IMR-90 (cell line): ENCODE measurements around the gene KAZN.

Source experiments
- CEBPB ChIP-seq: IDR thresholded peaks from 2 replicates; pipeline ENCODE4 v1.6.1; 2012; ENCODE audit warnings: low read depth, low read length, improper control_type of control experiment
- CHD1 ChIP-seq: IDR thresholded peaks from 2 replicates; pipeline ENCODE4 v1.6.1; 2012; ENCODE audit warnings: low read depth, low read length, improper control_type of control experiment
- CTCF ChIP-seq: conservative IDR thresholded peaks from 2 replicates; pipeline ENCODE4 v1.5.1; 2012; ENCODE audit warnings: mild to moderate bottlenecking, low read depth, low read length, improper control_type of control experiment
- ELK1 ChIP-seq: fragments of 150-350 bp; IDR thresholded peaks from 2 replicates; pipeline ENCODE4 v1.6.1; 2016; ENCODE audit warnings: low read depth, mild to moderate bottlenecking, low read length, moderate library complexity, borderline replicate concordance
- MAZ ChIP-seq: IDR thresholded peaks from 2 replicates; pipeline ENCODE4 v1.6.1; 2012; ENCODE audit warnings: low read depth, mild to moderate bottlenecking, low read length, improper control_type of control experiment, moderate library complexity, borderline replicate concordance
- MXI1 ChIP-seq: IDR thresholded peaks from 2 replicates; pipeline ENCODE4 v1.6.1; 2012; ENCODE audit warnings: low read depth, mild to moderate bottlenecking, low read length, moderate library complexity, borderline replicate concordance
- POLR2A ChIP-seq: IDR thresholded peaks from 2 replicates; pipeline ENCODE4 v1.6.1; 2012; ENCODE audit warnings: mild to moderate bottlenecking, low read depth, low read length
- RAD21 ChIP-seq: IDR thresholded peaks from 2 replicates; pipeline ENCODE4 v1.6.1; 2012; ENCODE audit warnings: low read length, improper control_type of control experiment
- RCOR1 ChIP-seq: IDR thresholded peaks from 2 replicates; pipeline ENCODE4 v1.6.1; 2012; ENCODE audit warnings: mild to moderate bottlenecking, low read length, improper control_type of control experiment; ENCODE audit not compliant: insufficient replicate concordance
- SMC3 ChIP-seq: fragments of 150-350 bp; IDR thresholded peaks from 2 replicates; pipeline ENCODE4 v1.6.1; 2016; ENCODE audit warnings: low read depth, mild to moderate bottlenecking, antibody characterized with exemption, low read length, moderate library complexity
- USF2 ChIP-seq: fragments of 150-350 bp; IDR thresholded peaks from 2 replicates; pipeline ENCODE4 v1.6.1; 2017; ENCODE audit warnings: mild to moderate bottlenecking, antibody characterized with exemption, low read length, low read depth

GRCh38 chr1:15008783-15009729 lies 410.6 kb downstream of the KAZN start:
- TF ChIP-seq CHD1, result no peak
- no peak for TF ChIP-seq SMC3
- no peak for TF ChIP-seq CTCF
- TF ChIP-seq RCOR1, result no peak
- TF ChIP-seq POLR2A, result no peak
- TF ChIP-seq MAZ, result no peak
- no peak for TF ChIP-seq CEBPB
- TF ChIP-seq USF2, result no peak
- no peak for TF ChIP-seq RAD21
- TF ChIP-seq MXI1, result no peak
- no peak for TF ChIP-seq ELK1
